Right lobe of liver (tissue), 4 donors: ENCODE measurements around the gene MACROH2A1.

Experiments
- POLR2A ChIP-seq: fragments of 450-650 bp; IDR thresholded peaks from one replicate; pipeline ENCODE4 v1.6.1; 2017; ENCODE audit warnings: antibody characterized with exemption, mild to moderate bottlenecking
- TF ChIP-seq, protein P1 (sequence below), 4 donors: fragments of 200-600 bp in 3 of 4; fragments of 450-650 bp in 1 of 4; IDR thresholded peaks; one replicate each; pipeline versions ENCODE4 v1.5.1 to v1.8.0; 2016 to 2022; ENCODE audit warnings: antibody characterized with exemption in 4 of 4, mild to moderate bottlenecking in 2 of 4
- donor health status: DM: no; HTN: no; CAD: no.
- donor health status: DM: no; HTN: no; CAD: no.
- donor health status: DM: no; HTN: yes; CAD: no.

DNA sequence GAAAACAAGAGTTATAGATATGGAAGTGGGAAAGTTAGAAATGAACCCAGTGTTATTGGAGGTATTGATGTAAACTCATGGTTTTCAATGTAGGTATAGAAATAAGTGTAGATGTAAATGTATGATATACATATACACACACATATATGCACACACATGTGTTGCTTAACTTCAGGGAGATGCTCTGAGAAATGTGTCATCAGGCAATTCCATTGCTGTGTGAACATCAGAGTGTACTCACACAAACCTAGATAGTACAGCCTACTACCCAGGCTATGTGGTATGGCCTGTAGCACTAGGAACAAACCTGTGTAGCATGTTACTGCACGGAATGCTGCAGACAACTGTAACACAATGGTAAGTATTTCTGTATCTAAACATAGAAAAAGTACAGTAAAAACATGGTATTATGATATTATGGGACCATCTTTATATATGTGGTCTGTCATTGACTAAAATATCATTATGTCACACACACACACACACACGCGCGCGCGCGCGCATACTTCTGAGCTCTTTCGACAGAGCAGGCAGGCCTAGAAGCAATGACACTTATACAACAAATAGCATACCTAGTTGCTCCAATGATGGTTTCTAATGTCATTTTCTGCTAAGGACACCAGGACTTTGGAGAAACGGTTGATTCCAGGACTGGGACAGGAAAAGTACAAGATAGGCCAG, 86.6 kb downstream of the MACROH2A1 start:
- TF ChIP-seq, protein P1, sequence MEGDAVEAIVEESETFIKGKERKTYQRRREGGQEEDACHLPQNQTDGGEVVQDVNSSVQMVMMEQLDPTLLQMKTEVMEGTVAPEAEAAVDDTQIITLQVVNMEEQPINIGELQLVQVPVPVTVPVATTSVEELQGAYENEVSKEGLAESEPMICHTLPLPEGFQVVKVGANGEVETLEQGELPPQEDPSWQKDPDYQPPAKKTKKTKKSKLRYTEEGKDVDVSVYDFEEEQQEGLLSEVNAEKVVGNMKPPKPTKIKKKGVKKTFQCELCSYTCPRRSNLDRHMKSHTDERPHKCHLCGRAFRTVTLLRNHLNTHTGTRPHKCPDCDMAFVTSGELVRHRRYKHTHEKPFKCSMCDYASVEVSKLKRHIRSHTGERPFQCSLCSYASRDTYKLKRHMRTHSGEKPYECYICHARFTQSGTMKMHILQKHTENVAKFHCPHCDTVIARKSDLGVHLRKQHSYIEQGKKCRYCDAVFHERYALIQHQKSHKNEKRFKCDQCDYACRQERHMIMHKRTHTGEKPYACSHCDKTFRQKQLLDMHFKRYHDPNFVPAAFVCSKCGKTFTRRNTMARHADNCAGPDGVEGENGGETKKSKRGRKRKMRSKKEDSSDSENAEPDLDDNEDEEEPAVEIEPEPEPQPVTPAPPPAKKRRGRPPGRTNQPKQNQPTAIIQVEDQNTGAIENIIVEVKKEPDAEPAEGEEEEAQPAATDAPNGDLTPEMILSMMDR (IDR thresholded peaks at IDR 0.05): no peak
- no peak for TF ChIP-seq POLR2A
